HG02610 (cell line): ENCODE results near the gene SPNS3.

ENCODE experiments used
- ATAC-seq: cut with Tn5 transposase; IDR thresholded peaks from one replicate; pipeline ENCODE4 v1.9.1; 2021; ENCODE audit warnings: mild to moderate bottlenecking, moderate library complexity; ENCODE audit not compliant: unreplicated experiment

Gene SPNS3

GRCh38 chr17:4525691-4526397 is 92.1 kb downstream of the SPNS3 start:
- ATAC-seq: no peak

DNA sequence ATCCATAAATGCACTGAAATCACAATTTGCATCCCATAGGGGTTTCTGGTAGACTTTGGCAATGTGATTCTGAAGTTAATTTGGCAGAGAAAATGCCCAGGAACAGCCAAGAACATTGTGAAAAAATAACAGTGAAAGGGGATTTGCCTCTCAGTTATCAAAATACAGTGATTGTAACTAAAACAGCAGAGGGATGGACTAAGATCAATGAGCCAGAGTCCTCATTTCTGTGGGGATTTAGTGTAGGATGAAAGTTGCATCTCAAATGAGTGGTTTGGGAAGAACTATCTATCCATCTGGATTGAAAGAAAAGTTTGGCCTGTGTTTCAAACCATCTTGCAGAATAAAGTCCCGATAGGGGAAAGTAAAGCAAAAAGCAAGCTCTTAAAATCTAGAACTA is 93.4 kb downstream of the SPNS3 start:
- ATAC-seq: no peak

GRCh38 chr17:4527566-4528125 is 93.9 kb downstream of the SPNS3 start:
- ATAC-seq: no peak

DNA sequence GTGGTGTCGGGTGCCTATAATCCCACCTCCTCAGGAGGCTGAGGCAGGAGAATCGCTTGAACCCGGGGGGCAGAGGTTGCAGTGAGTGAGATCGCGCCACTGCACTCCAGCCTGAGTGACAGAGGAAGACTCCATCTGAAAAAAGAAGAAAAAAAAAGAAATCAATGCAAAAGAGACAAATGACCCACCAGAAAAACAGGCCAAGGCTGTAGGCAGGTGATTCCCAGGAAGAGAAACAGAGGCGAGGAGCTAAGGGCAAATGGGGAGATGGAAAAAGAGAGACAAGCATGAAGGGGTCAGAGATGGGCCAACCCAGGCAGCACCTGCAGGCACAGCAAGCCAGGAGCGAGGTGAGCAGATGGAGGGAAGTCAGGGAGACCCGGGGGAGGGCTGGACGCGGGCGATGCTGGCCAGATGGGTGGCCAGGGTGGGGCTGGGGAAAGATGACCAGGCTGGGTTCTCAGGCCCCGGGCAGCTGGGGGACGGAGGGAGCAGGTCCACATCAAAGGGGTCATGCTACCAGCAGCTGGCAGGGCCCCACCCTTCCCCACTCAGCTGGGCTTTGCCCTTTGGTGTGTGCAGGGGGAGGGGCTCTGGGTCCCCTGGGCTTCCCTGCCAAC is 95.9 kb downstream of the SPNS3 start:
- ATAC-seq: no peak

DNA sequence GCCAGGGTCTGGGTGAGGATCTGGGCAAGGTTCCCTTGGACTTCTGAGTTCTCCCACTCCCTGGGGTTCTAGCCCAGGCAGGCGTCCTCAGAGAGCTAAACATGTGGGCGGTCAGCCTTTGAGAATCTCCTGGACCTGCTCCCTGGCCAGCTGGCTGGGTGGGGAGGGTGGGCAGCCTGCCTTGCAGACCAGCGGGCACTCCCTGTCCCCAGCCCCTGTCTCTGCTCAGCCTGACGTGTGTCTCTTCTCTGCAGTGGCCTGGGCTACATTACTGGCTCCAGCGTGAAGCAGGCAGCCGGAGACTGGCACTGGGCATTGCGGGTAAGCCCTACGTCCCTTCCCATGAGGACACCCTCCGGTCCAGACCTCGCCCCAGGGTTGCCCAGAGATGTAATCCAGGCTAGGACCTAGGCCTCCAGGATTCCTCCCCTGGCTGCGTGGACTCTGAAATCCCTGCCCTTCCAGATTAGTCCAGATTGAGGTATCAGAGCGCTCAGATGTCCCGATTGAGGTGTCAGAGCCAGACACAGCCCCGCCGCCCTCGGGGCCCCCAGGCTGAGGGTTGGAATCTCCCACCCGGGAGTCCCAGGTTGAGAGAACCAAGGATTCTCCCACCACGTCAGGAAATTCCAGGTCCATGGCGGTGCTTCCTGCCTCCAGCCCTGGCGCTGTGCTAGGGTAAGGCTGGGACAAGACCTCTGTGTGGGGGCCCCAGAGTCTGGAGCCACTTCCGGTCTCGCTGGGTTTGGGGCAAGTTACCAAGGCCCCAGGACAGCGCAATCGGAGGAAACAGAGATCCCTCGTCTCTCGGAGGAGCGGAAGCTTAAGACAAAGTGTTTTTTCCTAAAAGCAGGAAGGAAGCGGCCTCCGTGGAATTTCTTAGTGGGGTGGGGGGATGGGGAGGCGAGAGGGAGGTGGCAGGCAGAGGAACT is 97.3 kb downstream of the SPNS3 start:
- no peak for ATAC-seq

- no peak for ATAC-seq
Observed at GRCh38 chr17:4531988-4532736, 98.4 kb downstream of the SPNS3 start.

GRCh38 chr17:4532860-4533522 is 99.3 kb downstream of the SPNS3 start:
- no peak for ATAC-seq

GRCh38 chr17:4533523-4534504 is 100.1 kb downstream of the SPNS3 start:
- no peak for ATAC-seq

- ATAC-seq: no peak
Observed at GRCh38 chr17:4534515-4534914, 100.8 kb downstream of the SPNS3 start.

GRCh38 chr17:4534928-4535666 is 101.4 kb downstream of the SPNS3 start:
- no peak for ATAC-seq

- ATAC-seq: no peak
Observed at GRCh38 chr17:4535667-4536258, 102.0 kb downstream of the SPNS3 start.

DNA sequence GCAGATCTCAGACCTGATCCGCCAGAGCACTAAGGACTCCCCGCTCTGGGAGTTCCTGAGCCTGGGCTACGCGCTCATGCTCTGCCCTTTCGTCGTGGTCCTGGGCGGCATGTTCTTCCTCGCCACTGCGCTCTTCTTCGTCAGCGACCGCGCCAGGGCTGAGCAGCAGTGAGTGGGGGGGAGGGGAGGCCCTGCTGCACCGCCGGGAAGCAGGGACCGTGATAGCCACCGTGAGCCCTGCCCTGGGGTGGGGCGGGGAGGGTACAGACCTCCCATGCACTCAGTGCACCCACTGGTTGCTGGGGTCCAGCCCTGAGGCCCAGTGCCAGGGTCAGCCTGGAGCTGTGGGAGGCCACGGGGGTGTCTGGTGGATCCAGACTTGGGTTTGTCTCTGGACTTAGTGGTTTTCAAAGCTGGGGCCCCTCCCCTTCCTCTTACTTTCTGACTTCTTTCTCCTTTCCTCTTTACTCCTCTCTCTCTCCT is 102.6 kb downstream of the SPNS3 start:
- ATAC-seq: no peak

DNA sequence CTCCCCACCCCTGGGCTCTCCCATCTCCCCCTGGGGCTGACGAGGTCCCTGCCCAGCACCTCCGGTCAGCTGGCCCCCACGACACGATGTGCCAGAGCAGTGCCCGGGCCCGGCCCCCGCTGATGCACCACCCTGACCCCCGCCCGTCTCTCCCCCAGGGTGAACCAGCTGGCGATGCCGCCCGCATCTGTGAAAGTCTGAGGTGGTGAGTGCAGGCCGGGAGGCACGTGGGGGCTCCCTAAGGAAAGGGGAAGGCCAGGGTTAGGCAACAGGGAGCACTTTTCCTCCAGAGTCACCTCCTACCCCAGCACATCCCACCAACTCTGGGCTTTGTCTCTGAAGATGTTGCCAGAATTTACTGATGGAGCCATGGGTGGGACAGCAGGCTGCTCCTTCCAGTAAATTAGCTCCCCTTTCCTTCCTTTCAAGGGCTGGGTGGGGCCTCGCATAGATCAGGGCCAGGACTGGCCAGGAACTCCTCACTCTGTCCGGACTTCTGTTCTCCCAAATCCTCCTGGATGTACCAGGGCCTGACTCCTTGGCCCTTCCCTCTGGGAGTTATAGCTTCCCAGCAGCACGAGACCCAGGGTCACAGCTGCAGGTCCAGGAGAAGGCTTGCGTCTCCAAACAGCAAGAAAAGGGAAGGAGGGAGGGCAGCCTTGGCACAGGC is 103.1 kb downstream of the SPNS3 start:
- ATAC-seq: no peak
